Measurements from ENCODE around the gene C22orf42. TPM values are rescaled to one million over a fixed set of nuclear protein-coding genes. Genes with fewer than 3 reads are reported as not detected.
A peak's percentile ranks its signal among the peaks of the same experiment; 100 is the strongest.

C22orf42 gene
- total RNA-seq: not detected

- no peak within 1 kb of the TSS for H3K4me3 ChIP-seq
- H3K27ac ChIP-seq: no peak within 1 kb of the TSS
- peaks cover 37% of the 10 kb centered on the region for H3K27me3 ChIP-seq
- H3K4me1 ChIP-seq: no peaks in the 10 kb centered on the region
- no peak for TF ChIP-seq POLR2AphosphoS5 (IDR thresholded peaks at IDR 0.05)
- TF ChIP-seq CTCF (IDR thresholded peaks at IDR 0.05): no peak
- TF ChIP-seq POLR2A (IDR thresholded peaks at IDR 0.05): no peak
- no peaks in the 10 kb centered on the region for H3K9me3 ChIP-seq
- no peak for ATAC-seq
- H3K36me3 ChIP-seq: no peaks in the 10 kb centered on the region
- 90 to 92% methylated on average over 2 to 3 of the region's 12 CpGs for WGBS, 2 donors (ENCODE audit: low coverage in 1 of 2)
Measured at GRCh38 chr22:32158712-32159533, at the start of gene C22orf42. Gene C22orf42, minus strand, starts transcription at chr22:32159303. Its CDS starts 88 bp downstream, at chr22:32159215.

- no peak for ATAC-seq
- no peaks in the 10 kb centered on the region for H3K36me3 ChIP-seq
- H3K27me3 ChIP-seq: peaks cover 36% of the 10 kb centered on the region
- WGBS, 2 donors (ENCODE audit: low coverage in 1 of 2): 100% methylated on average over 2 of the region's 3 CpGs; no CpG with 5 or more reads in 1 of the 2 donors
- H3K9me3 ChIP-seq: no peaks in the 10 kb centered on the region
- H3K27ac ChIP-seq: no peak overlapping the region
- TF ChIP-seq CTCF (IDR thresholded peaks at IDR 0.05): no peak
- no peak for TF ChIP-seq EP300 (IDR thresholded peaks at IDR 0.05)
- no peak for TF ChIP-seq POLR2AphosphoS5 (IDR thresholded peaks at IDR 0.05)
- no peak overlapping the region for H3K4me3 ChIP-seq
- no peaks in the 10 kb centered on the region for H3K4me1 ChIP-seq
Measured at GRCh38 chr22:32208681-32209080, 49.6 kb upstream of the C22orf42 start.

GRCh38 chr22:32207971-32208480, 48.9 kb upstream of the C22orf42 start:
- no peak for ATAC-seq
- no CpG with 5 or more reads among the region's 4 CpGs for WGBS, 2 donors (ENCODE audit: low coverage in 1 of 2)
- H3K4me1 ChIP-seq: peaks cover 0 to 4% (median 0%) of the 10 kb centered on the region in 3 donors
- H3K4me3 ChIP-seq: no peak overlapping the region
- H3K27me3 ChIP-seq: peaks cover 43% of the 10 kb centered on the region
- no peak overlapping the region for H3K27ac ChIP-seq
- TF ChIP-seq CTCF (IDR thresholded peaks at IDR 0.05) (no peak), EP300 (IDR thresholded peaks at IDR 0.05) (no peak), POLR2A (IDR thresholded peaks at IDR 0.05) (no peak), POLR2AphosphoS5 (IDR thresholded peaks at IDR 0.05) (no peak)
- H3K9me3 ChIP-seq: no peaks in the 10 kb centered on the region
- no peaks in the 10 kb centered on the region for H3K36me3 ChIP-seq

GRCh38 chr22:32206774-32207758, 48.0 kb upstream of the C22orf42 start:
- H3K27ac ChIP-seq: no peak overlapping the region
- no peaks in the 10 kb centered on the region for H3K36me3 ChIP-seq
- peak in 3 of 4 experiments; percentile 24 to 39 (median 35) for TF ChIP-seq CTCF (IDR thresholded peaks at IDR 0.05)
- no peak for TF ChIP-seq POLR2A (IDR thresholded peaks at IDR 0.05)
- no peaks in the 10 kb centered on the region for H3K9me3 ChIP-seq
- 91% methylated on average over 7 of the region's 22 CpGs; no CpG with 5 or more reads in 1 of the 2 donors for WGBS, 2 donors (ENCODE audit: low coverage in 1 of 2)
- H3K4me1 ChIP-seq: peaks cover 0 to 10% (median 0%) of the 10 kb centered on the region in 3 donors
- ATAC-seq: no peak
- H3K4me3 ChIP-seq: no peak overlapping the region
- peaks cover 48% of the 10 kb centered on the region for H3K27me3 ChIP-seq

Data from gastroesophageal sphincter (tissue), 4 donors.